ENCODE results near the gene SCYGR5.

- TF ChIP-seq, protein P1, sequence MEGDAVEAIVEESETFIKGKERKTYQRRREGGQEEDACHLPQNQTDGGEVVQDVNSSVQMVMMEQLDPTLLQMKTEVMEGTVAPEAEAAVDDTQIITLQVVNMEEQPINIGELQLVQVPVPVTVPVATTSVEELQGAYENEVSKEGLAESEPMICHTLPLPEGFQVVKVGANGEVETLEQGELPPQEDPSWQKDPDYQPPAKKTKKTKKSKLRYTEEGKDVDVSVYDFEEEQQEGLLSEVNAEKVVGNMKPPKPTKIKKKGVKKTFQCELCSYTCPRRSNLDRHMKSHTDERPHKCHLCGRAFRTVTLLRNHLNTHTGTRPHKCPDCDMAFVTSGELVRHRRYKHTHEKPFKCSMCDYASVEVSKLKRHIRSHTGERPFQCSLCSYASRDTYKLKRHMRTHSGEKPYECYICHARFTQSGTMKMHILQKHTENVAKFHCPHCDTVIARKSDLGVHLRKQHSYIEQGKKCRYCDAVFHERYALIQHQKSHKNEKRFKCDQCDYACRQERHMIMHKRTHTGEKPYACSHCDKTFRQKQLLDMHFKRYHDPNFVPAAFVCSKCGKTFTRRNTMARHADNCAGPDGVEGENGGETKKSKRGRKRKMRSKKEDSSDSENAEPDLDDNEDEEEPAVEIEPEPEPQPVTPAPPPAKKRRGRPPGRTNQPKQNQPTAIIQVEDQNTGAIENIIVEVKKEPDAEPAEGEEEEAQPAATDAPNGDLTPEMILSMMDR (IDR thresholded peaks at IDR 0.05 in 4 of 5, conservative IDR thresholded peaks at IDR 0.05 in 1 of 5), result no peak
- no peak for TF ChIP-seq POLR2A (IDR thresholded peaks at IDR 0.05)
These were observed 36.3 kb upstream of the SCYGR5 start for GRCh38 chr2:227630322-227630721.

Measured in gastrocnemius medialis (tissue), 4 donors.